GM23248 (cell line): ENCODE data around the gene FLG2.

Experiments
- EZH2 ChIP-seq: fragments of 200-600 bp; sonication (generic); IDR thresholded peaks from 2 replicates; pipeline ENCODE4 v1.6.1; 2018; ENCODE audit warnings: antibody characterized with exemption, mild to moderate bottlenecking; ENCODE audit not compliant: insufficient read depth, poor library complexity, severe bottlenecking
- EZH2phosphoT487 ChIP-seq: fragments of 200-600 bp; sonication (generic); IDR thresholded peaks from 2 replicates; pipeline ENCODE4 v1.6.1; 2018; ENCODE audit warnings: antibody characterized with exemption, moderate library complexity, mild to moderate bottlenecking, low read depth; ENCODE audit not compliant: insufficient read depth

DNA sequence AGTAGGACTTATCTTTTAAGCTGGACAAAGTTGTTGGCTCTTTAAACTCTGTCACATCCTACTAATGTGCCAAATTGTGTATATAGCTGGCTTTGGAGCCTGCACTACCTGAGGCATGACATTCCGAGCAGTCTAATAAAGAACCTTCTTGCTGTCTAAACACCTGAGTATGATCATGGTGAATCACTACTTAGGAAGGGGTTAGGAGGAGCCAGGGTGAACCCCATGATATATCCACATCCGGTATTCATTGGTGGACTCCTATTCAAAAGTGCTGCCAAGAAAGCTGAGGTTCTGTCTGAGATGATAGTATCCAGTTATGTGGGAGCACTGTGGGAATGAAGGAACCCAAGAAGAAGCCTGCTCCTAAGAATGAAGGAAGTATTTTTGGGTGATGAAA is 27.1 kb upstream of the FLG2 start:
- TF ChIP-seq EZH2 (no peak), EZH2phosphoT487 (no peak)
